ENCODE measurements around the gene S100A11. TPM values are rescaled to one million over a fixed set of nuclear protein-coding genes. Genes with fewer than 3 reads are reported as not detected.
A peak's percentile ranks its signal among the peaks of the same experiment; 100 is the strongest.

Gene S100A11
- total and polyA plus RNA-seq, 9 of the 15 experiments (the other 6 are each of a cell fraction or from before 2014, with no cell fraction given) = 131 to 808 (median 235) TPM

GRCh38 chr1:152036267-152037216, at the start of gene S100A11 (continued):
- TF ChIP-seq, protein P1, sequence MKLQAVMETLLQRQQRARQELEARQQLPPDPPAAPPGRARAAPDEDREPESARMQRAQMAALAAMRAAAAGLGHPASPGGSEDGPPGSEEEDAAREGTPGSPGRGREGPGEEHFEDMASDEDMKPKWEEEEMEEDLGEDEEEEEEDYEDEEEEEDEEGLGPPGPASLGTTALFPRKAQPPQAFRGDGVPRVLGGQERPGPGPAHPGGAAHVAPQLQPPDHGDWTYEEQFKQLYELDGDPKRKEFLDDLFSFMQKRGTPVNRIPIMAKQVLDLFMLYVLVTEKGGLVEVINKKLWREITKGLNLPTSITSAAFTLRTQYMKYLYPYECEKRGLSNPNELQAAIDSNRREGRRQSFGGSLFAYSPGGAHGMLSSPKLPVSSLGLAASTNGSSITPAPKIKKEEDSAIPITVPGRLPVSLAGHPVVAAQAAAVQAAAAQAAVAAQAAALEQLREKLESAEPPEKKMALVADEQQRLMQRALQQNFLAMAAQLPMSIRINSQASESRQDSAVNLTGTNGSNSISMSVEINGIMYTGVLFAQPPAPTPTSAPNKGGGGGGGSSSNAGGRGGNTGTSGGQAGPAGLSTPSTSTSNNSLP (IDR thresholded peaks at IDR 0.05; ENCODE audit: borderline replicate concordance, low read depth, low read length) = no peak
- TF ChIP-seq MITF (IDR thresholded peaks at IDR 0.05) (no peak), KDM5B (IDR thresholded peaks at IDR 0.05; ENCODE audit: insufficient replicate concordance, low read depth, low read length) (peak; percentile 80), XRCC4 (IDR thresholded peaks at IDR 0.05; ENCODE audit: extremely low read depth, insufficient read depth, insufficient read length) (no peak), ZNF583 (CRISPR knock-in tag; IDR thresholded peaks at IDR 0.05) (no peak), U2AF2 (optimal IDR thresholded peaks at IDR 0.05; ENCODE audit: low read depth, low read length) (no peak), FOXJ3 (CRISPR knock-in tag; IDR thresholded peaks at IDR 0.05) (no peak), NUFIP1 (IDR thresholded peaks at IDR 0.05; ENCODE audit: partially characterized antibody) (no peak), SMAD3 (CRISPR knock-in tag; conservative IDR thresholded peaks at IDR 0.05) (no peak; the same call in 1 of the 2 replicates), KLF6 (CRISPR knock-in tag; IDR thresholded peaks at IDR 0.05; ENCODE audit: borderline replicate concordance) (no peak), TAF1 (IDR thresholded peaks at IDR 0.05; ENCODE audit: control insufficient read depth, extremely low read depth, insufficient read depth, low read length, severe bottlenecking) (peak; percentile 90), XRCC3 (IDR thresholded peaks at IDR 0.05) (no peak), KDM1A (IDR thresholded peaks at IDR 0.05) (peak; percentile 69 to 72), TEAD4 (IDR thresholded peaks at IDR 0.05; ENCODE audit: low read length) (peak; percentile 32; the same call in 1 of the 2 replicates), TEAD4 (CRISPR knock-in tag; IDR thresholded peaks at IDR 0.05; ENCODE audit: borderline replicate concordance) (no peak), MBD1 (CRISPR knock-in tag; IDR thresholded peaks at IDR 0.05) (no peak), TCF7L2 (IDR thresholded peaks at IDR 0.05; ENCODE audit: low read depth, low read length) (no peak), SMC3 (conservative IDR thresholded peaks at IDR 0.05; ENCODE audit: insufficient read depth, low read depth, low read length) (no peak), MTA1 (IDR thresholded peaks at IDR 0.05; ENCODE audit: borderline replicate concordance) (no peak), PHF8 (IDR thresholded peaks at IDR 0.05; ENCODE audit: borderline replicate concordance, low read length) (peak; percentile 72), YBX1 (IDR thresholded peaks at IDR 0.05) (no peak)
- TF ChIP-seq, protein P2, sequence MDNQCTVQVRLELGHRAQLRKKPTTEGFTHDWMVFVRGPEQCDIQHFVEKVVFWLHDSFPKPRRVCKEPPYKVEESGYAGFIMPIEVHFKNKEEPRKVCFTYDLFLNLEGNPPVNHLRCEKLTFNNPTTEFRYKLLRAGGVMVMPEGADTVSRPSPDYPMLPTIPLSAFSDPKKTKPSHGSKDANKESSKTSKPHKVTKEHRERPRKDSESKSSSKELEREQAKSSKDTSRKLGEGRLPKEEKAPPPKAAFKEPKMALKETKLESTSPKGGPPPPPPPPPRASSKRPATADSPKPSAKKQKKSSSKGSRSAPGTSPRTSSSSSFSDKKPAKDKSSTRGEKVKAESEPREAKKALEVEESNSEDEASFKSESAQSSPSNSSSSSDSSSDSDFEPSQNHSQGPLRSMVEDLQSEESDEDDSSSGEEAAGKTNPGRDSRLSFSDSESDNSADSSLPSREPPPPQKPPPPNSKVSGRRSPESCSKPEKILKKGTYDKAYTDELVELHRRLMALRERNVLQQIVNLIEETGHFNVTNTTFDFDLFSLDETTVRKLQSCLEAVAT (IDR thresholded peaks at IDR 0.05) = no peak
